Esophagus squamous epithelium (tissue), 5 donors: Measurements from ENCODE around the gene PCDHGA1. TPM values are rescaled to one million over a fixed set of nuclear protein-coding genes. Genes with fewer than 3 reads are reported as not detected.

Experiments used
- DNase-seq: peaks from one replicate; lab custom pipeline; 2025; lab: John Stamatoyannopoulos, UW
- H3K27ac ChIP-seq, 4 donors: fragments of 200-600 bp; sonication (generic); one replicate each; pipeline ENCODE4 v1.5.1; 2016 to 2019; ENCODE audit warnings: mild to moderate bottlenecking in 1 of 4
- H3K27me3 ChIP-seq, 4 donors: fragments of 200-600 bp; sonication (generic); 1 replicate in 3 of 4; 2 replicates in 1 of 4; pipeline versions ENCODE4 v1.5.1 to v1.6.0; 2017 to 2021; ENCODE audit warnings: antibody characterized with exemption in 1 of 4
- H3K36me3 ChIP-seq, 3 donors: fragments of 200-600 bp; sonication (generic); one replicate each; pipeline ENCODE4 v1.5.1; 2016 to 2019
- H3K4me1 ChIP-seq, 3 donors: fragments of 200-600 bp; sonication (generic); one replicate each; pipeline ENCODE4 v1.5.1; 2017 to 2019
- H3K4me3 ChIP-seq, 4 donors: fragments of 200-600 bp; sonication (generic); 1 replicate in 3 of 4; 2 replicates in 1 of 4; pipeline ENCODE4 v1.5.1; 2016 to 2019; ENCODE audit warnings: mild to moderate bottlenecking in 2 of 4, moderate library complexity in 1 of 4
- H3K9me3 ChIP-seq, 3 donors: fragments of 200-600 bp; sonication (generic); one replicate each; pipeline ENCODE4 v1.5.1; 2016 to 2019
- POLR2A ChIP-seq, 4 donors: fragments of 450-650 bp; IDR thresholded peaks; one replicate each; pipeline ENCODE4 v1.6.1; 2017; ENCODE audit warnings: antibody characterized with exemption in 4 of 4, mild to moderate bottlenecking in 4 of 4, moderate library complexity in 3 of 4
- WGBS, 2 donors: methylation state at CpG; one replicate each; pipeline ENCODE4 v1.1.5; 2018; 5-methylcytosine and 5-hydroxymethylcytosine counted together
- intact Hi-C: fragments of 100-400 bp; cut with DNase I; formaldehyde crosslinking; loops from one replicate; pipeline ENCODE4 v1.15.0; 2022
- total RNA-seq, 4 donors: library from RNA; depleted of rRNA; stranded (reverse); fragments of >200 nt; gene quantifications; one replicate each; pipeline ENCODE4 v1.1.0, GENCODE V29; 2016
- TF ChIP-seq, protein P1 (sequence below), 6 experiments: fragments of 450-650 bp in 4 of 6; fragments of 200-600 bp in 2 of 6; sonication (generic) in 2 of 6; IDR thresholded peaks; one replicate each; pipeline ENCODE4 v1.5.1; 2016 to 2019; ENCODE audit warnings: antibody characterized with exemption in 6 of 6, mild to moderate bottlenecking in 4 of 6, moderate library complexity in 4 of 6
- donor health status: DM: yes; HTN: yes; CAD: no.

The PCDHGA1 gene
- total RNA-seq, 4 donors from 2014 or later = 0.19 to 0.66 (median 0.34) TPM

- TF ChIP-seq, protein P1, sequence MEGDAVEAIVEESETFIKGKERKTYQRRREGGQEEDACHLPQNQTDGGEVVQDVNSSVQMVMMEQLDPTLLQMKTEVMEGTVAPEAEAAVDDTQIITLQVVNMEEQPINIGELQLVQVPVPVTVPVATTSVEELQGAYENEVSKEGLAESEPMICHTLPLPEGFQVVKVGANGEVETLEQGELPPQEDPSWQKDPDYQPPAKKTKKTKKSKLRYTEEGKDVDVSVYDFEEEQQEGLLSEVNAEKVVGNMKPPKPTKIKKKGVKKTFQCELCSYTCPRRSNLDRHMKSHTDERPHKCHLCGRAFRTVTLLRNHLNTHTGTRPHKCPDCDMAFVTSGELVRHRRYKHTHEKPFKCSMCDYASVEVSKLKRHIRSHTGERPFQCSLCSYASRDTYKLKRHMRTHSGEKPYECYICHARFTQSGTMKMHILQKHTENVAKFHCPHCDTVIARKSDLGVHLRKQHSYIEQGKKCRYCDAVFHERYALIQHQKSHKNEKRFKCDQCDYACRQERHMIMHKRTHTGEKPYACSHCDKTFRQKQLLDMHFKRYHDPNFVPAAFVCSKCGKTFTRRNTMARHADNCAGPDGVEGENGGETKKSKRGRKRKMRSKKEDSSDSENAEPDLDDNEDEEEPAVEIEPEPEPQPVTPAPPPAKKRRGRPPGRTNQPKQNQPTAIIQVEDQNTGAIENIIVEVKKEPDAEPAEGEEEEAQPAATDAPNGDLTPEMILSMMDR (IDR thresholded peaks at IDR 0.05) = no peak
- no peak for TF ChIP-seq POLR2A (IDR thresholded peaks at IDR 0.05)
- Histone ChIP-seq H3K36me3 (no peaks in the 10 kb centered on the region), H3K9me3 (peaks cover 0 to 99% (median 80%) of the 10 kb centered on the region in 3 donors), H3K27me3 (peaks cover 0 to 74% (median 0%) of the 10 kb centered on the region in 4 donors), H3K4me1 (no peaks in the 10 kb centered on the region), H3K4me3 (peak overlapping the region in 1 of 4 donors; percentile 25), H3K27ac (no peak overlapping the region)
- WGBS, 2 donors = 39 to 41% methylated on average over 10 of the region's 46 CpGs
- intact Hi-C loops = no loop called here
- no peak for DNase-seq
Observed at GRCh38 chr5:141366016-141366896, 35.9 kb downstream of the PCDHGA1 start.

DNA sequence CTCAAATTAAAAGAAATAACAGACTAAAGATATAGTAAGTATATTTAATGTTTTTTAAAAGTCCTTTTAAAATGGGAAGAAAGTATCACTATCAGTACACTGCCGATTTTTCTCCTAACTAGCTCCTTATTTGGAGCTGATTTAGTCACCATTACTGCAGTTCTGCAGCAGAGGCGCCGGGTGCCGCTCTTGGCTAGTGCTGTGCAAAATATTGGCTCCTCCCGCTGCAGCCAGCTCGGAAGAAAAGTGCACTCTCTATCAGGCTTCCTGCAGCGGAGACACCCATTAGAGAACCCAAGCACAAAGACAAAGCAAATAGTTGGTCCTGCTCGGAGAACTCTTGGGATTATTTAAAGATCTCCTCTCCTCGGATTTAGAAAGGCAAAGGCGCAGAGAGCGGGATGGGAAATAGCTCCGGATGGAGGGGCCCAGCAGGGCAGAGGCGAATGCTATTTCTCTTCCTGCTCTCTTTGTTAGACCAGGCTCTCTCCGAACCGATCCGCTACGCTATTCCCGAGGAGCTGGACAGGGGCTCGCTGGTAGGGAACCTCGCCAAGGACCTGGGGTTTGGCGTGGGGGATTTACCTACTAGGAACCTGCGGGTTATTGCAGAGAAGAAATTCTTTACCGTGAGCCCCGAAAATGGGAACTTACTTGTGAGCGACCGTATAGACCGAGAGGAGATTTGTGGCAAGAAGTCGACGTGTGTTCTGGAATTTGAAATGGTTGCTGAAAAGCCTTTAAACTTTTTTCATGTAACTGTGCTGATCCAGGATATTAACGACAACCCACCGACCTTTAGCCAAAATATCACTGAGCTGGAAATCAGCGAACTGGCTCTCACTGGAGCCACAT, 39.9 kb downstream of the PCDHGA1 start, which contains the start of gene PCDHGB3:
Gene PCDHGB3 (plus strand): TSS at position 249 of the 855 bp plus-strand sequence. CDS start 153 bp downstream, at position 402.
- WGBS, 2 donors = 23 to 32% methylated on average over 26 to 27 of the region's 32 CpGs
- intact Hi-C loops = no loop called here
- H3K36me3 ChIP-seq = no peaks in the 10 kb centered on the region
- H3K9me3 ChIP-seq = peaks cover 0 to 99% (median 85%) of the 10 kb centered on the region in 3 donors
- peak within 1 kb of the TSS in 2 of 4 donors; percentile 28 to 47 for H3K4me3 ChIP-seq
- H3K4me1 ChIP-seq = no peaks in the 10 kb centered on the region
- TF ChIP-seq, protein P1 (IDR thresholded peaks at IDR 0.05) = peak in 1 of 6 experiments; percentile 31
- no peak for TF ChIP-seq POLR2A (IDR thresholded peaks at IDR 0.05)
- no peak for DNase-seq
- H3K27ac ChIP-seq = no peak within 1 kb of the TSS
- peaks cover 0 to 50% (median 0%) of the 10 kb centered on the region in 4 donors for H3K27me3 ChIP-seq

DNA sequence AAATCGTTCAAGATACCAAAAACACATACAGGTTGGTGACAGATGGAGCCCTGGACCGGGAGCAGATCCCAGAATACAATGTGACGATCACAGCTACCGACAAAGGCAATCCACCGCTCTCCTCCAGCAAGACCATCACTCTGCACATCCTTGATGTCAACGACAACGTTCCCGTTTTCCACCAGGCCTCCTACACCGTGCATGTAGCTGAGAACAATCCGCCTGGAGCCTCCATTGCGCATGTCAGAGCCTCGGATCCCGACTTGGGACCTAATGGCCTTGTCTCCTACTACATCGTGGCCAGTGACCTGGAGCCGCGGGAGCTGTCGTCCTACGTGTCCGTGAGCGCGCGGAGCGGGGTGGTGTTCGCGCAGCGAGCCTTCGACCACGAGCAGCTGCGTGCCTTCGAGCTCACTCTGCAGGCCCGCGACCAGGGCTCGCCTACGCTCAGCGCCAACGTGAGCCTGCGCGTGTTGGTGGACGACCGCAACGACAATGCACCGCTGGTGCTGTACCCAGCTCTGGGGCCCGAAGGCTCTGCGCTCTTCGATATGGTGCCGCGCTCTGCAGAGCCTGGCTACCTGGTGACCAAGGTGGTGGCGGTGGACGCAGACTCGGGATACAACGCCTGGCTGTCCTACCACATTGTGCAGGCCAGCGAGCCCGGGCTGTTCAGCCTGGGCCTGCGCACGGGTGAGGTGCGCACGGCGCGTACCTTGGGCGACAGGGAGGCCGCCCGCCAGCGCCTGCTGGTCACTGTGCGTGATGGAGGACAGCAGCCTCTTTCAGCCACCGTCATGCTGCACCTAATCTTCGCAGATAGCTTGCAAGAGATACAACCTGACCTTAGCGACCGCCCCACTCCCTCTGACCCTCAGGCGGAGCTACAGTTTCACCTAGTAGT, 41.5 kb downstream of the PCDHGA1 start:
- WGBS, 2 donors = 35 to 59% methylated on average over 12 to 27 of the region's 69 CpGs
- TF ChIP-seq POLR2A (IDR thresholded peaks at IDR 0.05) = no peak
- TF ChIP-seq, protein P1 (IDR thresholded peaks at IDR 0.05) = no peak
- Histone ChIP-seq H3K27ac (no peak overlapping the region), H3K27me3 (peaks cover 0 to 35% (median 0%) of the 10 kb centered on the region in 4 donors), H3K4me3 (peak overlapping the region in 1 of 4 donors; percentile 9), H3K4me1 (no peaks in the 10 kb centered on the region), H3K36me3 (no peaks in the 10 kb centered on the region), H3K9me3 (peaks cover 0 to 98% (median 82%) of the 10 kb centered on the region in 3 donors)
- intact Hi-C loops = no loop called here
- no peak for DNase-seq

GRCh38 chr5:141373673-141374317, 43.5 kb downstream of the PCDHGA1 start, which contains the start of gene PCDHGA6:
Gene PCDHGA6, plus strand, starts transcription at chr5:141373891. Its CDS starts 193 bp downstream, at chr5:141374084.
- no peaks in the 10 kb centered on the region for H3K36me3 ChIP-seq
- intact Hi-C loops = no loop called here
- 22 to 23% methylated on average over 9 to 11 of the region's 27 CpGs for WGBS, 2 donors
- no peak within 1 kb of the TSS for H3K27ac ChIP-seq
- H3K4me3 ChIP-seq = peak within 1 kb of the TSS in 2 of 4 donors; percentile 28 to 49
- H3K27me3 ChIP-seq = peaks cover 0 to 27% (median 0%) of the 10 kb centered on the region in 4 donors
- H3K4me1 ChIP-seq = no peaks in the 10 kb centered on the region
- TF ChIP-seq POLR2A (IDR thresholded peaks at IDR 0.05) = no peak
- TF ChIP-seq, protein P1 (IDR thresholded peaks at IDR 0.05) = peak in 1 of 6 experiments; percentile 31
- DNase-seq = no peak
- H3K9me3 ChIP-seq = peaks cover 0 to 97% (median 89%) of the 10 kb centered on the region in 3 donors
